Colon (tissue), 2 donors: ENCODE measurements around the gene PLK3.
"Not testable (repeated sequence)": the region's sequence is repeated elsewhere in the genome, so short reads cannot be mapped to it uniquely, and the experiment has no call there.

Experiments
- FAIRE-seq: peaks from 2 replicates; lab custom pipeline; 2012; peaks lifted over from hg19 to GRCh38; lab: Jason Lieb, UNC
- donor health status: control.
- donor health status: control.

The PLK3 gene

DNA sequence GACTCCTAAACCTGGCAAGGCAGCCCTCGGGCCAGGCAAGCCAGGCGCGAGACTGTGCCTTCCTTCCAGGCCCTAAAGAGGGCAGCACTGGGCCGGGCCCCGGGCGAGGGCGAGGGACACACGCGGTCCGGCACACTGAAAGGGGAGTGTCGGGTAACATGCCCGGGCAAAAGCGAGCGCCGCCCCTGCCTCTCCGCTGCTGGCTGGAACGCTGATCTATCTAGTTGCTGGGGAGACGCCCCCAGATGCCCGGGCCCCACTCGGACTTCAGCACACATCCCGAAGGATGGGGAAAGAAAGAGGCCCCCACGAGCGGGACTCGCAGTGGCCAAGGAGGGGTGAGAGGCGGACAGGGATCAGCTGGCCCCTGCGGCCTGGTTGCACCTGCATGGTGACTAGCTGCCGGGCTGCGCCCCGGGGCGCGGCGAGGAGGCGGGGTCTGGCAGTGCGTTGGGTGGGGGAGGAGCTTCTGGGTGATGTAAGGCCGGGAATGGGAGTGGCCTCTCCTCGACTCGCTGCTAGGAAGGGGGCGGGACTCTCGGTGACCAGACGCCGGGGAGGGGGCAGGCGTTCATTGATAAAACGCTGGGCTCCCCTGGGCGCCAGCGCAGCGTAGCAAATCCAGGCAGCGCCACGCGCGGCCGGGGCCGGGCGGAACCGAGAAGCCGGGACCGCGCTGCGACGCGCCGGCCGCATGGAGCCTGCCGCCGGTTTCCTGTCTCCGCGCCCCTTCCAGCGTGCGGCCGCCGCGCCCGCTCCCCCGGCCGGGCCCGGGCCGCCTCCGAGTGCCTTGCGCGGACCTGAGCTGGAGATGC is at the start of gene PLK3:
Gene PLK3, plus strand, starts transcription at position 608 of the 815 bp plus-strand sequence. Its CDS starts 87 bp downstream, at position 695.
- FAIRE-seq = no peak

GRCh38 chr1:44757420-44757819 is 42.8 kb upstream of the PLK3 start:
- FAIRE-seq = no peak

DNA sequence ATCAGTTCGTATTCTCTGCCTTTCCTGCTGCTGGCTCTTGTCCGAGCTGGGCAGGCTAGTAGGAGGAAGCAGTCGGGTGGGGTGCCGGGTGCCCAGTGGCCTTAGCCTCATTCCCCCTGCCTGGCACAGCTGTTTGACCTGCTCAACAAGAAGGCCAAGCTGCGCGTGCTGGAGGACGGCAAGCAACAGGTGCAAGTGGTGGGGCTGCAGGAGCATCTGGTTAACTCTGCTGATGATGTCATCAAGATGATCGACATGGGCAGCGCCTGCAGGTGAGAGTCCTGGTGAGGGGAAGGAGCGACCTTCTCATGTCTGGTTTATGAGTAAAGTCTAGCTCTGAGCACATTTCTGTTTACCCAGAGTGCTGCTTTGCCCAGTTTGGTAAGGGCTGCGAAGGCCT is 41.1 kb upstream of the PLK3 start:
- FAIRE-seq = no peak

DNA sequence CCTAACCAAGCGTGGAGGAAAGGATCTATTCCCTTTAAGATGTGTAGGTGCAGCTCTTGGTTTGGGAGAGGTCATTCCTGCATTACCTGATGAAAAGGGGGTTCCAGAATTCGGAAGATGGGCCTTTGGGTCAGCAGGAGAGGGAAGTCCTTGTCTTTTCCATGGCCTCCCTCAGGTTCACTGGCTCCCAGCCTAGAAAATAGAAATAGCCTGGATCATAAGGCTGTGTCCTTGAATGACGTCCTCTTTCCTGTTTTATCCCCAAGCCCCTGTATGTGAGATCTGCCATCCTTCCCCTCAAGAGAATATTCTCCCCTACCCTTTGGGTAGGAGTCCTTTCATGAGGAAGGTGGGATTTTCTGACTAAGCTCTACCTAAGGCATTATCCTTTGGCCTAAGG is 39.3 kb upstream of the PLK3 start:
- FAIRE-seq = no peak

DNA sequence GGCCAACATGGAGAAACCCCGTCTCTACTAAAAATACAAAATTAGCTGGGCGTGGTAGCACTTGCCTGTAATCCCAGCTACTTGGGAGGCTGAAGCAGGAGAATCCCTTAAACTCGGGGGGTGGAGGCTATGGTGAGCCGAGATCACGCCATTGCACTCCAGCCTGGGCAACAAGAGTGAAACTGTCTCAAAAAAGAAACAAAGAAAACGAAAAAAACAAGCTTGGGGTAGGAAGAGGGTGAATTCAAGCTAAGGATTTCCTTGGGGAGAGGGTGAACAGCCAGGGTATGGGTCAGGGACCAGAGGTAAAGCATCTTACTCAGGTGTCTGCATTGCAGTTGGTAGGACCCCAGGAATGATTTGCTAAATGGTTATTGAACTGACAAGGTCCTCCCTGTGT is 33.8 kb upstream of the PLK3 start:
- FAIRE-seq = not testable (repeated sequence)

DNA sequence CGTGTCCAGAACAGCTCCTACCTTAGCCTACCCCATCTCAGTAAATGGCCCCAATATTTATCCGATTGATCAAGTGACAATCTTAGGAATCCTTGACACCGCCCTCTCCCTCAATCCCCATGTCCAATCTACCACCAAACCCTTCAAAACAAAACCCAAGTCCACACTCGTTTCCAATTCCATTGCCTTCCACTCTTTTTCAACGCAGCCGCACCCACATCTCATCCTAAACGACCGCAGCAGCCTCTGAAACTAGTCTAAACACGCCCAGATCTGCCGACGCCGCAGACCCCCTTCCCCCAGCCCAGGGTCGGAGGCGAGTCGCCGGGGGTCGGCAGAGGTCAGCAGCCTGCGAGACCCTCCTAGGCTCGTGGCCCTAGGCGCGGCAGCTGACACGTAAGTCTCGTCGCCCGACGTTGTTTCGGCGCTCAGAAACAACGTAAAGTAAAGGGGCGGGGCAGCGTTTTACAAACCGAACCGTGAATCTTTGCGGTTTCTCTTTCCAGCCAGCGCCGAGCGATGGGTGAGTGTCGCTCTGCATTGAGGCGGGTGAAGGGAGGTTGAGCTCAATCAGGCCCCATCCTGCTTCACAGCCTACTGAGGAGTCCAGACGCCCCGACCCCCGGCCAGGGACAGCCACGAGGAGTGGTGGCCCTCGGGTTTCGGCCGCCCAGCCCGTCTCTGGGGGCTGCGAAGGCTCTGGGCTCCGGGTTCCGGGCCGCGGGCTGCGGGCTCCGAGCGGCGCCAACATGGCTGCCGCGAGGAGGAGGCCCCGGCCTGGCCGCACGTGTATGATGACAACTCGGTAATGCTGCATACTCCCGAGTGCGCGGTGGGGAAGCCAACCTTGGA is 24.9 kb upstream of the PLK3 start, which contains the start of gene RPS8:
Gene RPS8, plus strand, starts transcription at position 463 of the 852 bp plus-strand sequence. Its CDS starts 57 bp downstream, at position 520.
- no peak for FAIRE-seq

DNA sequence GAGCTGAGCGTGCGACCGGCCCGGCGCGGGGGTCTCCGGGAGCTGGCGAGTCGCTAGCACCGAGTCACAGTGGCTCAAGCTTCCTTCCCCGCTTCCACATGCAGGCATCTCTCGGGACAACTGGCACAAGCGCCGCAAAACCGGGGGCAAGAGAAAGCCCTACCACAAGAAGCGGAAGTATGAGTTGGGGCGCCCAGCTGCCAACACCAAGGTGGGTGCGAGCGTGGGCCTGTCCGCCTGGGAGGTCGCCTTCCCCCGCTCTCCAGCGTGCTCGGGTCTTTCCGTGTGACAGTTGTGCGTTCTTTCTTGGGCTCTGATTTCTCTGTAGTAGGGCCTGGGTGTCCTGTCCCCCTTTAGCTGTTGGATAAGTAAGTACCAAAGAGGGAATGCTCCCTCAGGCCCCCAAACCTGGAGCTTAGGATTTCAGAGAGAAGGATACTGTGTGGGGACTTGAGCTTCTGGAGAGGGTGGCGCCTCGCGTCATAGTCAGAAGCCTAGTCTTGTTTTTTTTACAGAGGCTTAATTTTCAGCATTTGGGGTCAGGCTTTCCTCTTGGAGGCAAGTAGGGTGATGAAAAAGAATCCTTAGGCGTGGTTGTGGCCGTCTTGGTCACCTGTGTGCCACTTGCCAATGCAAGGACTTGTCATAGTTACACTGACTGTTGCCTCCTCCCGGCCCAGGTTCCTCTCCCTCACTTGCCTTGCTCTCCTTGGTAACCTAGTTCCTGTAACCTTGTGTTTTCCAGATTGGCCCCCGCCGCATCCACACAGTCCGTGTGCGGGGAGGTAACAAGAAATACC is 24.0 kb upstream of the PLK3 start:
- FAIRE-seq = no peak

GRCh38 chr1:44776730-44777068 is 23.5 kb upstream of the PLK3 start:
- FAIRE-seq = no peak

- no peak for FAIRE-seq
Observed at GRCh38 chr1:44777547-44777946, 22.6 kb upstream of the PLK3 start.

DNA sequence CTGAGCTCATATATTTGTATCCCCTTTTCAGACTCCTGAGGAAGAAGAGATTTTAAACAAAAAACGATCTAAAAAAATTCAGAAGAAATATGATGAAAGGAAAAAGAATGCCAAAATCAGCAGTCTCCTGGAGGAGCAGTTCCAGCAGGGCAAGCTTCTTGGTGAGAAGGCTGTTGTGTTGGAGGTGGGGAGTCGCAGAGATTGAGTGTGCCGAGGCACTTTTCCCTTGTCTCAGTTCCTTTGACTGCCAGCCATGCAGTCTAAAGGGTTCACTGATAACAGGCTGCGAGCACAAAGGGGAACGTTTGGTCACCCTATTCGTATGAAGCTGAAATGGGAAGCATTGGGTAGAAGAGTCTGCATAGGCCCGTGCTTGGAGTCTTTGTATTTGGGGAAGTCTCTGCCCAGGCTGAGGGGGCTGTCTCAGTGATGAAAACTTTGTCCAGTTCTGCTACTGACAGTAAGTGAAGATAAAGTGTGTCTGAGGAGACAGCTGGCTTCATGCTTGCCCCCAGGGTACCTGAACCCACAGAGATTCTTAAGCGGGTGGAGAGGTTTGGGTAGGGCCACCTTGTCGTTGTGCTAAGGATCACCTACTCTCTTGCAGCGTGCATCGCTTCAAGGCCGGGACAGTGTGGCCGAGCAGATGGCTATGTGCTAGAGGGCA is 22.1 kb upstream of the PLK3 start:
- no peak for FAIRE-seq

DNA sequence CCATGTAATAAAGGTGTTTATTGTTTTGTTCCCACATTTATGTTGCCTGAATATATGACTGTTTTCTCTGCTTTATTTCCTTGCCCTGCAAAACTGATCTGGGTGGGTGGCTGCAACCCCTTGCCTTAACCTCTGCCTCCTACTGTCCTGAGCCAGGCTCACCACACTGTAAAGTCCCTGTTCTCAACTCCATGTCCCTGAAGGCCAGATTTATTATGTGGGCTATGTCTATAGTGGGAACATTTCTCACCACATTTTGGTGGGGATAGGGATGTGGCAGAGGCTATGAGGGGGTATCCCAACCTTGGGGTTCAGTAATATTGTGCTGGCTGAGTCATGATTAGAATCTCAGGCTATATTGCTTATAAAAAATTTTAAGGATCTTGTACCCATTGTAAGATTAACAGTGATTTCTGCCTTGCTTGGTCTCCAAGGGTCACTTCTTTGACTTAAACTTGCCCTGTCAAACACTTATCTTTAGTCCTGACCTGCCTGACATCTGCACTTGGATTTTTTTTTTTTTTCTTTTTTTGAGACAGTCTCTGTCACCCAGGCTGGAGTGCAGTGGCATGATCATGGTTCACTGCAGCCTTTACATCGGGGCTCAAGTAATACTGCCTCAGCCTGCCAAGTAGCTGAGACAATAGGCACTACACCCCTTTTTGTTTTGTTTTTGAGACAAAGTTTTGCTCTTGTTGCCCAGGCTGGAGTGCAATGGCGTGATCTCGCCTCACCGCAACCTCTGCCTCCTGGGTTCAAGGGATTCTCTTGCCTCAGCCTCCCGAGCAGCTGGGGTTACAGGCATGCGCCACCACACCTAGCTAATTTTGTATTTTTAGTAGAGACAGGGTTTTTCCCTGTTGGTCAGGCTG is 21.2 kb upstream of the PLK3 start:
- no peak for FAIRE-seq

DNA sequence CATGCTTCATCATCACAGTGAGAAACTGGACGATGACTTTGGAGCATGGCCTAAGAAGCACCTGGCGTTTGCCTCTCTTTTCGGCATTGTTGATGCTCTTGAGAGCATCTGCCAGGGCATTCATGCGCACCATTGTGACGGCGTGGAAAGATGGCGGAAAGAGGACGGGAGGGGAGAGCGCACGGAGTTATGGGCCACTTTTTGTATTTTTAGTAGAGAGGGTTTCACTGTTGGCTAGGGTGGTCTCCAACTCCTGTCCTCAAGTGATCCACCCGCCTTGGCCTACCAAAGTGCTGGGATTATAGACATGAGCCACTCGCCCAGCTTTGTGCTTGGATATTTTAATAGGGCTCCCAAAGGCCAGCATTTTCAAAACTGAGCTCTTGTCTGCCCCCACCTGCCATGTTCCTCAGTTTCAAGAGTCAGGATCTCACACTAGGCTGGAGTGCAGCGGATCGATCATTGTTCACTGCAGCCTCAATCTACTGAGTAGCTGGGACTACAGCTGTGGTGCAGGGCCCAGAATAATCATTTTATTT is 19.5 kb upstream of the PLK3 start:
- FAIRE-seq = no peak

DNA sequence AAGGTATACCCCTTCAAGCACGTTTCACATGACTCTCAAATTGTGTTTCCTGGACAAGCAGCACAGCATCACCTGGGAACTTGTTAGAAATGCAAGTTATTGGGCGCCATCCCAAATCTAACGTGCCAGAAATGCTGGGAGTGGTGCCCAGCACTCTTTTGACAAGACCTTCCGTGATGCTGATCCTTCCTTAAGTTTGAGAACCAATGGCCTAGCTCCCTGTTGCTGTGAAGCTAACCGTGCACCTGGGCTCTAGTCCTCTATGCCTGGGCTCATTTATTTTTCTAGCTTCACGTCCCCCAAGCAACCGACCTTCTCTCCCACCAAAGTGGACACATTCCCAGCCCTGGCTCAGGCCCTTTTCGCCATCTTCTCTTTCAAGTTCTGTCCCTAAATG is 16.5 kb upstream of the PLK3 start:
- no peak for FAIRE-seq

DNA sequence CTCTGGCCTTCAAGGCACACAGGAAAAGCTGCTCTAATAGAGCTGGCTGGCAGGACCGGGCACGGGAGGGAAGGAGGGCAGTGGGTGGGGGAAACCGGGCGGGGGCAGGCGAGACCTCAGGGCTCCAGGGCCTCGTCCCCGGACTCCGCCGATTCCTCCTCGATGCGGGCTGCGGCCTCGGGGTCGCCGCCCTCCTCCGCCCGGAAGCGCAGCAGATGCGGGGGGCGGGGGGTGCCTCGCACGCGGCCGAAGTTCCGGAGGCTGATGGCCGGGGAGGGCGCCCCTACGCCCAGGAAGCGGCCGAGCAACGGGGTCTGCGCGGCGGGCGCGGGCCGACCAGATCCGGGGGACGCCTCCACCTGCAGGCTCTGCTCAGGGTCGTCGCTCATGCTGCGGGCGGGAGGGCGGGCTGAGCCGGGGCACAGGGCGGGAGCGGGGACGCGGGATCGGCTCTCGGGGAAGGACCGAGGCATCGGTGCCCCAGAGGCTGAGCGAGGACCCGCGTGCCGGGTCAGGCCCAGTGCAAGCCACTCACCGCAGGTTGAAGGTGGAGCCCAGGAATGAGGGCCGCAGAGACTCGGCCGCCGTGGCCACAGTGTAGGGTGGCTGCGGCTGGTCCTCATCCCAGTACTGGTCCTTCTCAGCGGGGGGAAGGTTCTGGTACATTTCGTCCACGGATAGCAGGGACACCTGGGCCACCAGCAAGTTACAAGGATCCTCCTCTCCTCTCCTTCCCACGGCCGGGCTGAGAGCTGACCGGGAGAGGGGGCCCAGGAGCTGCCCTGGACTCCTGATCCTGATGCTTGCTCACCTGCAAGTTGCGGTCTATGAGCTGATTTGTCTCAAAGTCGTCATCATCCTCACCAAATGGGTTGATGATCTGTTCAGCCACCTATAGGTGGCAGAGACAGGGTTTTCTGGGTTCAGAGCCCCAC is 15.8 kb upstream of the PLK3 start:
- no peak for FAIRE-seq

DNA sequence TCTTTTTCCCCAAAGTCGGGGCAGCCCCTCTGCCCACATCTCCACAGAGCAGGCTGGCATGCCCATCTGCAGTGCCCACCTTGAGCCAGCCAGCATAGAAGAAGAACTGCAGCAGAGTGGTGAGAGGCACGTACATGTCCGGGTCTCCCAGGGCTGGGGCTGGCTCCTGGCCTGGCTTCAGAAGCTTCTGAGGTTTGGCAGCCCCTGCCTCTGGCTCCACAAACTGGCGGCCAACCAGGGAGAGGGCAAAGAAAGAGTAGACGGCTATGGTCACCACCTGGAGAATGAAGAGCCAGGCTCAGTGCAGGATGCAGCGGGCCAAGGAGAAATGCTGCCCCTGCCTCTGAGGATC is 15.2 kb upstream of the PLK3 start:
- no peak for FAIRE-seq

GRCh38 chr1:44785501-44786137 is 14.6 kb upstream of the PLK3 start:
- no peak for FAIRE-seq

GRCh38 chr1:44786138-44786840 is 13.9 kb upstream of the PLK3 start:
- no peak for FAIRE-seq

- FAIRE-seq = no peak
Observed at GRCh38 chr1:44786841-44787426, 13.2 kb upstream of the PLK3 start.
